DOHH2 (cell line): ENCODE data around the gene FBXW4.

ENCODE experiments used
- EZH2phosphoT487 ChIP-seq: fragments of 200-600 bp; sonication (generic); IDR thresholded peaks from 2 replicates; pipeline ENCODE4 v1.6.1; 2017; ENCODE audit warnings: borderline replicate concordance, mild to moderate bottlenecking, antibody characterized with exemption, low read length, moderate library complexity, mixed read lengths
- TF ChIP-seq, protein P1 (sequence below): fragments of 200-600 bp; sonication (generic); IDR thresholded peaks from one replicate; pipeline ENCODE4 v1.5.1; 2014; ENCODE audit warnings: antibody characterized with exemption, mild to moderate bottlenecking, low read depth, low read length; ENCODE audit not compliant: poor library complexity, severe bottlenecking

DNA sequence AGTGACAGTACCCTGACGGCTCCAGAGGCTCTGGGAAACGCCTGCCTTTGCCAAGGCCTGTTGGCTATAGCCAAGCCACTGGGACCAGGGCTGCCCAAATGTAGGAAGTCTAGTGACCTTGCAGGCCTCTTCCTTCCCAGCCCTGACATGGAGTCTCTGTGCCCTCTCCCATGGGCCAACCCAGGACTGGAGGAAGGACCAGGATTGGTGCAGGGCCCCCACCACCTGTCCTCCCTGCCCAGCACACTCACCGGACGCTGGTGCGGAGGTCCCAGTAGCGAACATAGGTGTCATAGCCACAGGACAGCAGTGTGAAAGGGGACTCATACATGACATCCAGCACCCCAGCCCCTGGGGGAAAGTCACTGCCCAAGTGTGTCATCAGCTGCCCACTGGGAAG, 82.9 kb downstream of the FBXW4 start:
- TF ChIP-seq, protein P1, sequence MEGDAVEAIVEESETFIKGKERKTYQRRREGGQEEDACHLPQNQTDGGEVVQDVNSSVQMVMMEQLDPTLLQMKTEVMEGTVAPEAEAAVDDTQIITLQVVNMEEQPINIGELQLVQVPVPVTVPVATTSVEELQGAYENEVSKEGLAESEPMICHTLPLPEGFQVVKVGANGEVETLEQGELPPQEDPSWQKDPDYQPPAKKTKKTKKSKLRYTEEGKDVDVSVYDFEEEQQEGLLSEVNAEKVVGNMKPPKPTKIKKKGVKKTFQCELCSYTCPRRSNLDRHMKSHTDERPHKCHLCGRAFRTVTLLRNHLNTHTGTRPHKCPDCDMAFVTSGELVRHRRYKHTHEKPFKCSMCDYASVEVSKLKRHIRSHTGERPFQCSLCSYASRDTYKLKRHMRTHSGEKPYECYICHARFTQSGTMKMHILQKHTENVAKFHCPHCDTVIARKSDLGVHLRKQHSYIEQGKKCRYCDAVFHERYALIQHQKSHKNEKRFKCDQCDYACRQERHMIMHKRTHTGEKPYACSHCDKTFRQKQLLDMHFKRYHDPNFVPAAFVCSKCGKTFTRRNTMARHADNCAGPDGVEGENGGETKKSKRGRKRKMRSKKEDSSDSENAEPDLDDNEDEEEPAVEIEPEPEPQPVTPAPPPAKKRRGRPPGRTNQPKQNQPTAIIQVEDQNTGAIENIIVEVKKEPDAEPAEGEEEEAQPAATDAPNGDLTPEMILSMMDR = no peak
- TF ChIP-seq EZH2phosphoT487 = no peak
